Activated gamma-delta T cell treated with Interleukin-2 at 50 U/mL for 16 hours (primary cell): Measurements from ENCODE around the gene CHN2.
A peak's percentile ranks its signal among the peaks of the same experiment; 100 is the strongest.
"Not testable (repeated sequence)": the region's sequence is repeated elsewhere in the genome, so short reads cannot be mapped to it uniquely, and the experiment has no call there.

Source experiments
- DNase-seq: peaks from one replicate; pipeline ENCODE4 v3.0.0-alpha.2; 2020

CHN2 gene

GRCh38 chr7:29262191-29262917 is 67.8 kb downstream of the CHN2 start:
- no peak for DNase-seq

GRCh38 chr7:29263601-29264207 is 69.1 kb downstream of the CHN2 start:
- DNase-seq, result not testable (repeated sequence)

- DNase-seq, result no peak
Measured at GRCh38 chr7:29265208-29265923, 70.8 kb downstream of the CHN2 start.

GRCh38 chr7:29269935-29270334 is 75.4 kb downstream of the CHN2 start:
- DNase-seq, result no peak

- DNase-seq, result no peak
Measured at GRCh38 chr7:29270594-29271318, 76.2 kb downstream of the CHN2 start.

- DNase-seq, result no peak
Measured at GRCh38 chr7:29271319-29271658, 76.7 kb downstream of the CHN2 start.

GRCh38 chr7:29272057-29272456 is 77.5 kb downstream of the CHN2 start:
- DNase-seq, result no peak

- DNase-seq, result no peak
Measured at GRCh38 chr7:29274146-29275017, 79.8 kb downstream of the CHN2 start.

- DNase-seq, result no peak
Measured at GRCh38 chr7:29275018-29275318, 80.4 kb downstream of the CHN2 start.

GRCh38 chr7:29275493-29275892 is 80.9 kb downstream of the CHN2 start:
- DNase-seq, result no peak

- DNase-seq, result no peak
Measured at GRCh38 chr7:29276199-29276598, 81.6 kb downstream of the CHN2 start.

- no peak for DNase-seq
Measured at GRCh38 chr7:29276806-29277205, 82.2 kb downstream of the CHN2 start.

- DNase-seq, result no peak
Measured at GRCh38 chr7:29277436-29278215, 83.1 kb downstream of the CHN2 start.

GRCh38 chr7:29278337-29279069 is 83.9 kb downstream of the CHN2 start:
- no peak for DNase-seq

- DNase-seq, result no peak
Measured at GRCh38 chr7:29281782-29282541, 87.4 kb downstream of the CHN2 start.

GRCh38 chr7:29282819-29283414 is 88.3 kb downstream of the CHN2 start:
- no peak for DNase-seq

- DNase-seq, result no peak
Measured at GRCh38 chr7:29284696-29285443, 90.3 kb downstream of the CHN2 start.

GRCh38 chr7:29285444-29285793 is 90.8 kb downstream of the CHN2 start:
- peak; percentile 44 for DNase-seq

GRCh38 chr7:29285861-29286260 is 91.3 kb downstream of the CHN2 start:
- DNase-seq, result no peak
